OCI-LY7 (cell line): Measurements from ENCODE around the gene SORCS1. TPM values are rescaled to one million over a fixed set of nuclear protein-coding genes. Genes with fewer than 3 reads are reported as not detected.

Experiments used
- BruUV-seq: library from RNA; stranded (reverse); fragments of 400-500 nt; replicated peaks from 2 replicates; lab custom pipeline; 2021; lab: Mats Ljungman, UMichigan
- CTCF ChIA-PET: fragments of 300-600 bp; sonication (Branson Sonifier 250); formaldehyde crosslinking; loops from one replicate; lab custom pipeline; 2022; ENCODE audit warnings: antibody characterized with exemption; ENCODE audit not compliant: unreplicated experiment; lab: Charles Lee
- POLR2A ChIA-PET: fragments of 300-600 bp; sonication (Branson Sonifier 250); formaldehyde crosslinking; loops from one replicate; lab custom pipeline; 2022; ENCODE audit warnings: antibody characterized with exemption; lab: Charles Lee
- DNase-seq: peaks from one replicate; pipeline ENCODE4 v3.0.0-alpha.2; 2015; ENCODE audit warnings: low spot score
- H2AFZ ChIP-seq: fragments of 200-600 bp; sonication (generic), shearing (Covaris generic); 2 replicates; pipeline ENCODE4 v1.6.1; 2014; ENCODE audit warnings: mild to moderate bottlenecking, antibody characterized with exemption, low read length, moderate library complexity
- H3K27ac ChIP-seq: fragments of 200-600 bp; sonication (generic); 2 replicates; pipeline ENCODE4 v1.5.1; 2014; ENCODE audit warnings: mixed run types, low read depth, mild to moderate bottlenecking, moderate library complexity, low read length, inconsistent platforms; ENCODE audit not compliant: poor library complexity, severe bottlenecking
- H3K36me3 ChIP-seq: fragments of 200-600 bp; sonication (generic); 2 replicates; pipeline ENCODE4 v1.6.1; 2014; ENCODE audit warnings: mild to moderate bottlenecking, antibody characterized with exemption, low read length, moderate library complexity, mixed read lengths; ENCODE audit not compliant: insufficient read depth
- H3K4me1 ChIP-seq: fragments of 200-600 bp; sonication (generic); 2 replicates; pipeline ENCODE4 v1.5.1; 2014; ENCODE audit warnings: mild to moderate bottlenecking, low read length; ENCODE audit not compliant: insufficient read depth, poor library complexity, severe bottlenecking
- H3K4me2 ChIP-seq: fragments of 200-600 bp; sonication (generic); 2 replicates; pipeline ENCODE4 v1.6.1; 2014; ENCODE audit warnings: mild to moderate bottlenecking, low read length
- H3K4me3 ChIP-seq: fragments of 200-600 bp; sonication (generic); 2 replicates; pipeline ENCODE4 v1.5.1; 2014; ENCODE audit warnings: mild to moderate bottlenecking, low read depth, low read length; ENCODE audit not compliant: poor library complexity, severe bottlenecking
- H3K79me2 ChIP-seq: fragments of 200-600 bp; sonication (generic); 2 replicates; pipeline ENCODE4 v1.6.1; 2016; ENCODE audit warnings: low read depth, mild to moderate bottlenecking, low read length, moderate library complexity, mixed read lengths; ENCODE audit not compliant: insufficient read depth
- H3K9me2 ChIP-seq: fragments of 200-600 bp; sonication (generic); 2 replicates; pipeline ENCODE4 v1.6.1; 2016; ENCODE audit warnings: mild to moderate bottlenecking, low read length, mixed read lengths; ENCODE audit not compliant: insufficient read depth
- H3K9me3 ChIP-seq: fragments of 200-600 bp; sonication (generic); 2 replicates; pipeline ENCODE4 v1.6.1; 2014; ENCODE audit warnings: mild to moderate bottlenecking, mixed run types, low read length, mixed read lengths
- H4K20me1 ChIP-seq: fragments of 200-600 bp; sonication (generic); 2 replicates; pipeline ENCODE4 v1.6.1; 2014; ENCODE audit warnings: mild to moderate bottlenecking, antibody characterized with exemption, low read length, moderate library complexity, mixed read lengths; ENCODE audit not compliant: insufficient read depth
- EZH2phosphoT487 ChIP-seq: fragments of 200-600 bp; sonication (generic); IDR thresholded peaks from 2 replicates; pipeline ENCODE4 v1.6.1; 2018; ENCODE audit warnings: low read depth, borderline replicate concordance, mild to moderate bottlenecking, mixed run types, antibody characterized with exemption, low read length, moderate library complexity, mixed read lengths
- intact Hi-C: fragments of 100-400 bp; cut with micrococcal nuclease; formaldehyde crosslinking; loops from one replicate; pipeline ENCODE4 v1.10.0; 2022; ENCODE audit not compliant: unreplicated experiment
- total RNA-seq, 2 experiments: library from RNA; depleted of rRNA in 1 of 2; stranded (reverse); fragments of >200 nt in 1 of 2; shearing (Covaris generic) in 1 of 2; gene quantifications; 2 replicates each; pipeline ENCODE4 v1.2.3, GENCODE V29; 2014 to 2022
- TF ChIP-seq, protein P1 (sequence below): fragments of 200-600 bp; sonication (generic); conservative IDR thresholded peaks from 2 replicates; pipeline ENCODE4 v1.5.1; 2014; ENCODE audit warnings: mild to moderate bottlenecking, antibody characterized with exemption, low read length, moderate library complexity, mixed read lengths

The SORCS1 gene
- total RNA-seq, 2 experiments from 2014 or later, result not detected

DNA sequence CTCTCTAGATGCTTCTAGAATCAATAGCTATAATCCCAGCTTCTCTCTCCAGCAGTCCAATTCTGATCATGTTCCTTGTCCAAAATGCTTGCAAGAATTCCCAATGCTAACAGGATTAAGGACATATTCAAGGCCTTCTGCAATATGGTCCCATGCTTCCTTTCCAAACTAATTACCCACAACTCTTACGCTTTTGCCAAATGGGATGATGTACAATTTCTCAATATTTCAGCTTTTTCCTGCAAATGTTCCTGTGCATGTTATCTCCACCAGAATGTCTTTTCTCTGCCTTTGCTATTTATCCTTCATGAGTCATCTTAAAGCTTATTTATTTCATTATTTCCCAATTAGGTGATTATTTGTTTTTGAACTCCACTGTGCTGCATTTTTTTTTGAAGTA, 556.4 kb downstream of the SORCS1 start:
- H3K9me2 ChIP-seq, result no peaks in the 10 kb centered on the region
- no TSS peak for BruUV-seq
- H3K79me2 ChIP-seq, result no peaks in the 10 kb centered on the region
- TF ChIP-seq, protein P1, sequence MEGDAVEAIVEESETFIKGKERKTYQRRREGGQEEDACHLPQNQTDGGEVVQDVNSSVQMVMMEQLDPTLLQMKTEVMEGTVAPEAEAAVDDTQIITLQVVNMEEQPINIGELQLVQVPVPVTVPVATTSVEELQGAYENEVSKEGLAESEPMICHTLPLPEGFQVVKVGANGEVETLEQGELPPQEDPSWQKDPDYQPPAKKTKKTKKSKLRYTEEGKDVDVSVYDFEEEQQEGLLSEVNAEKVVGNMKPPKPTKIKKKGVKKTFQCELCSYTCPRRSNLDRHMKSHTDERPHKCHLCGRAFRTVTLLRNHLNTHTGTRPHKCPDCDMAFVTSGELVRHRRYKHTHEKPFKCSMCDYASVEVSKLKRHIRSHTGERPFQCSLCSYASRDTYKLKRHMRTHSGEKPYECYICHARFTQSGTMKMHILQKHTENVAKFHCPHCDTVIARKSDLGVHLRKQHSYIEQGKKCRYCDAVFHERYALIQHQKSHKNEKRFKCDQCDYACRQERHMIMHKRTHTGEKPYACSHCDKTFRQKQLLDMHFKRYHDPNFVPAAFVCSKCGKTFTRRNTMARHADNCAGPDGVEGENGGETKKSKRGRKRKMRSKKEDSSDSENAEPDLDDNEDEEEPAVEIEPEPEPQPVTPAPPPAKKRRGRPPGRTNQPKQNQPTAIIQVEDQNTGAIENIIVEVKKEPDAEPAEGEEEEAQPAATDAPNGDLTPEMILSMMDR, result no peak
- TF ChIP-seq EZH2phosphoT487, result no peak
- H3K36me3 ChIP-seq, result no peaks in the 10 kb centered on the region
- no peaks in the 10 kb centered on the region for H3K9me3 ChIP-seq
- DNase-seq, result no peak
- no peak overlapping the region for H2AFZ ChIP-seq
- H4K20me1 ChIP-seq, result no peaks in the 10 kb centered on the region
- no peak overlapping the region for H3K4me3 ChIP-seq
- H3K4me1 ChIP-seq, result no peaks in the 10 kb centered on the region
- intact Hi-C loops, result no loop called here
- ChIA-PET POLR2A (no interaction called here), CTCF (no interaction called here)
- H3K4me2 ChIP-seq, result no peak overlapping the region
- no peak overlapping the region for H3K27ac ChIP-seq

DNA sequence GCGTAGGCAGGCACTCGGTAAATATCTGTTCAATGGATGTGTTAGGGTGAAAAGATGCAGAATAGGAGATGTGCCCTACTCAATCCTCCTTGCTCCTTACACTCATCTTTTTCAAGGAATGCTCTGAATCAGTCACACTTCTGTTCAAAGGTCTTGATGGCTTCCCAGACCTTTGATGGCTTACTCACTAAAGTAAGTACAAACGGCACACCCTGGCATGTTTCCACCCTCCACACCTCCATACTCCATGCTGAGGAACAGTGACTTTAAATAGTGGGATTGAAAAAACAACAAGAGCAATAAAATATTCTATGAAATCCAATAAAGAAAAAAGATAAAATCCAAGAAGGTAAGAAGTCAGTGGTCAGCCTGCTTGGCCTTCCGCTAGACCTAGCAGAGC, 569.2 kb downstream of the SORCS1 start:
- CTCF ChIA-PET, result no interaction called here
- no peaks in the 10 kb centered on the region for H3K4me1 ChIP-seq
- POLR2A ChIA-PET, result no interaction called here
- H3K4me2 ChIP-seq, result no peak overlapping the region
- no peaks in the 10 kb centered on the region for H3K9me3 ChIP-seq
- H3K9me2 ChIP-seq, result no peaks in the 10 kb centered on the region
- TF ChIP-seq EZH2phosphoT487, result no peak
- TF ChIP-seq, protein P1, result no peak
- no peaks in the 10 kb centered on the region for H3K79me2 ChIP-seq
- BruUV-seq, result no TSS peak
- no peak overlapping the region for H2AFZ ChIP-seq
- H3K27ac ChIP-seq, result no peak overlapping the region
- H3K36me3 ChIP-seq, result no peaks in the 10 kb centered on the region
- no peak overlapping the region for H3K4me3 ChIP-seq
- no peaks in the 10 kb centered on the region for H4K20me1 ChIP-seq
- intact Hi-C loops, result no loop called here
- DNase-seq, result no peak

DNA sequence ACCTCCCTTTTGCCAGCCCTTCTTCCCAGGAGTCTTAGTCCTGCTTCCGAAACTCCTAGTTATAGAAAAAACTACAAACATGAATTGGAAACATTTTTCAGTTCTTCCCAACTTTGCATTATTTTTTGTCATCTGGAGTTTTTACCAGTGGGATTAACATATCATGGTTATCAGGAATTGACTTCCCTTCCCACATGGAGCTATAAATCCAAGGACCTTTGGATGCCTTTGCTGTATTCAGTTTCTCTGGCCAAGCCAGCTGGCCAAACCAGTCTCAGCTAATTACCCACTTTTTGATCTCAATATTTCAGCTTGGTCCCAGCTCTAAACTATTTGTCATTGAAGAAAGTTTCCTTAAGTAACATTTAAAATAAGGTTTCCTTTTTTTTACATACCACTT, 570.6 kb downstream of the SORCS1 start:
- Histone ChIP-seq H3K36me3 (no peaks in the 10 kb centered on the region), H3K27ac (no peak overlapping the region), H3K9me2 (no peaks in the 10 kb centered on the region), H3K4me3 (no peak overlapping the region), H3K79me2 (no peaks in the 10 kb centered on the region), H3K9me3 (no peaks in the 10 kb centered on the region), H3K4me2 (no peak overlapping the region), H3K4me1 (no peaks in the 10 kb centered on the region), H4K20me1 (no peaks in the 10 kb centered on the region), H2AFZ (no peak overlapping the region)
- BruUV-seq, result no TSS peak
- intact Hi-C loops, result no loop called here
- ChIA-PET CTCF (no interaction called here), POLR2A (interaction anchor here (0.6 kb wide), 1 partner anchor 1118 kb away, joined by 4 read pairs; no protein-coding TSS in a partner anchor)
- TF ChIP-seq, protein P1, result no peak
- TF ChIP-seq EZH2phosphoT487, result no peak
- no peak for DNase-seq
